K562 (cell line): ENCODE measurements around the gene PTPRT. TPM values are rescaled to one million over a fixed set of nuclear protein-coding genes. Genes with fewer than 3 reads are reported as not detected.

Source experiments
- ATAC-seq: fragments of 200-7000 bp; cut with Tn5 transposase; 3 replicates; pipeline ENCODE4 v1.9.1; 2020; ENCODE audit warnings: moderate library complexity
- BruUV-seq: library from RNA; stranded (reverse); fragments of 400-500 nt; replicated peaks from 2 replicates; lab custom pipeline; 2021; lab: Mats Ljungman, UMichigan
- CTCF ChIA-PET: fragments of 300-600 bp; formaldehyde crosslinking; extraction: SDS; loops from one replicate; lab custom pipeline; 2021; ENCODE audit warnings: low intra/inter-chr PET ratio; lab: Yijun Ruan, JAX
- POLR2A ChIA-PET: fragments of 300-600, 350-650 bp; sonication (Branson Sonifier 250); formaldehyde crosslinking; extraction: SDS; loops from one replicate; lab custom pipeline; 2021; ENCODE audit warnings: antibody characterized with exemption, inconsistent platforms; lab: Yijun Ruan, JAX
- DNase-seq, 4 experiments: peaks; one replicate each; pipeline versions ENCODE4 v3.0.0 to v3.0.0-alpha.2; 2011 to 2018; ENCODE audit warnings: low spot score in 3 of 4, mixed read lengths in 3 of 4; ENCODE audit errors: extremely low read depth in 1 of 4
- FAIRE-seq: peaks from 2 replicates; lab custom pipeline; 2011; peaks lifted over from hg19 to GRCh38; lab: Jason Lieb, UNC
- H2AFZ ChIP-seq: 2 replicates; pipeline ENCODE4 v1.6.0; 2011; ENCODE audit warnings: low read depth, low read length, control low read depth, inconsistent platforms
- H3K27ac ChIP-seq: fragments of 200-600 bp; 3 replicates; pipeline ENCODE4 v1.8.0; 2011; ENCODE audit warnings: low read depth, mild to moderate bottlenecking, control low read depth, inconsistent platforms, low read length, moderate library complexity, mixed read lengths; ENCODE audit errors: extremely low read depth
- H3K27me3 ChIP-seq, 2 experiments: fragments of 300-600 bp in 1 of 2; 2 replicates in 1 of 2; 3 replicates in 1 of 2; pipeline versions ENCODE4 v1.6.0 to v1.8.0; 2011; ENCODE audit warnings: inconsistent platforms in 2 of 2, low read length in 2 of 2, mild to moderate bottlenecking in 1 of 2, mixed read lengths in 1 of 2, moderate library complexity in 1 of 2; ENCODE audit not compliant: control insufficient read depth in 2 of 2, insufficient read depth in 2 of 2
- H3K36me3 ChIP-seq: fragments of 300-600 bp; 3 replicates; pipeline ENCODE4 v1.8.0; 2011; ENCODE audit warnings: mild to moderate bottlenecking, low read length, inconsistent platforms; ENCODE audit not compliant: control insufficient read depth, insufficient read depth
- H3K4me1 ChIP-seq, 2 experiments: fragments of 200-600 bp in 1 of 2; replicated peaks in 1 of 2; 2 replicates in 1 of 2; 3 replicates in 1 of 2; pipeline versions ENCODE4 v1.5.1 to v1.8.0; 2011; ENCODE audit warnings: inconsistent platforms in 2 of 2, low read length in 2 of 2, mild to moderate bottlenecking in 1 of 2, mixed read lengths in 1 of 2, moderate library complexity in 1 of 2; ENCODE audit not compliant: control insufficient read depth in 2 of 2, insufficient read depth in 2 of 2
- H3K4me2 ChIP-seq: 2 replicates; pipeline ENCODE4 v1.6.1; 2011; ENCODE audit warnings: low read length, control low read depth, inconsistent platforms, mixed read lengths; ENCODE audit not compliant: insufficient read depth
- H3K4me3 ChIP-seq: fragments of 200-600 bp; sonication (generic), shearing (Covaris generic); 2 replicates; pipeline ENCODE4 v1.5.1; 2016; ENCODE audit warnings: control low read depth, inconsistent platforms
- H3K79me2 ChIP-seq: fragments of 200-600 bp; 3 replicates; pipeline ENCODE4 v1.8.0; 2011; ENCODE audit warnings: low read length, inconsistent platforms; ENCODE audit not compliant: control insufficient read depth, insufficient read depth
- H3K9ac ChIP-seq, 2 experiments: 2 replicates each; pipeline versions ENCODE4 v1.6.0 to v1.6.1; 2011; ENCODE audit warnings: low read depth in 2 of 2, low read length in 2 of 2, control low read depth in 1 of 2, inconsistent platforms in 1 of 2, mild to moderate bottlenecking in 1 of 2, mixed read lengths in 1 of 2; ENCODE audit not compliant: insufficient read depth in 1 of 2
- H3K9me1 ChIP-seq: one replicate; pipeline ENCODE4 v1.6.0; 2011; ENCODE audit warnings: inconsistent platforms, mild to moderate bottlenecking, low read length, moderate library complexity; ENCODE audit not compliant: control insufficient read depth, insufficient read depth
- H3K9me3 ChIP-seq: replicated peaks from 2 replicates; pipeline ENCODE4 v1.5.1; 2011; ENCODE audit warnings: low read depth, low read length, inconsistent platforms; ENCODE audit not compliant: control insufficient read depth, insufficient read depth
- H4K20me1 ChIP-seq: replicated peaks from 2 replicates; pipeline ENCODE4 v1.6.1; 2011; ENCODE audit warnings: low read length, inconsistent platforms, mixed read lengths; ENCODE audit not compliant: control insufficient read depth, insufficient read depth
- BHLHE40 ChIP-seq: IDR thresholded peaks from 2 replicates; pipeline ENCODE4 v1.6.1; 2011; ENCODE audit warnings: low read length, improper control_type of control experiment
- CBX1 ChIP-seq: sonication (generic); IDR thresholded peaks from 2 replicates; pipeline ENCODE4 v1.6.1; 2016; ENCODE audit warnings: antibody characterized with exemption, low read depth, mild to moderate bottlenecking
- E2F3 ChIP-seq: fragments of 250-450 bp; sonication (Bioruptor Pico); IDR thresholded peaks from 2 replicates; pipeline ENCODE4 v1.4.0; 2020; ENCODE audit warnings: mild to moderate bottlenecking
- GABPB1 ChIP-seq: sonication (generic); formaldehyde crosslinking; IDR thresholded peaks from 2 replicates; pipeline ENCODE4 v1.8.0; 2022; ENCODE audit warnings: mild to moderate bottlenecking, missing genetic modification reagents
- GTF2F1 ChIP-seq: IDR thresholded peaks from 2 replicates; pipeline ENCODE4 v1.6.1; 2011; ENCODE audit warnings: low read depth, low read length, improper control_type of control experiment
- HNRNPL ChIP-seq: fragments of 200-400 bp; formaldehyde crosslinking; IDR thresholded peaks from 2 replicates; pipeline ENCODE4 v1.6.1; 2017; ENCODE audit warnings: low read depth, mild to moderate bottlenecking, low read length
- JUND ChIP-seq, 2 experiments: IDR thresholded peaks; 2 replicates in 1 of 2; 3 replicates in 1 of 2; pipeline ENCODE4 v1.6.1; 2011; ENCODE audit warnings: borderline replicate concordance in 2 of 2, low read depth in 2 of 2, low read length in 2 of 2, improper control_type of control experiment in 1 of 2, missing biosample characterization in 1 of 2, missing genetic modification characterization in 1 of 2, missing genetic modification reagents in 1 of 2
- KDM1A ChIP-seq, 2 experiments: fragments of 450-650 bp; IDR thresholded peaks; 2 replicates each; pipeline ENCODE4 v1.6.1; 2016; ENCODE audit warnings: mild to moderate bottlenecking in 2 of 2
- KDM2B ChIP-seq: fragments of 250-450 bp; sonication (Bioruptor Pico); IDR thresholded peaks from 2 replicates; pipeline ENCODE4 v1.8.0; 2021; ENCODE audit warnings: mild to moderate bottlenecking, moderate library complexity
- MCM2 ChIP-seq: fragments of 450-650 bp; IDR thresholded peaks from 2 replicates; pipeline ENCODE4 v1.6.1; 2017; ENCODE audit warnings: low read depth, mild to moderate bottlenecking
- PML ChIP-seq: IDR thresholded peaks from 2 replicates; pipeline ENCODE4 v1.6.1; 2012; ENCODE audit warnings: low read length, inconsistent platforms
- POLR3G ChIP-seq: IDR thresholded peaks from 2 replicates; pipeline ENCODE4 v1.6.1; 2011; ENCODE audit not compliant: insufficient read length, insufficient replicate concordance; ENCODE audit errors: extremely low read depth
- RUNX1 ChIP-seq: sonication (generic); IDR thresholded peaks from 2 replicates; pipeline ENCODE4 v1.6.1; 2016; ENCODE audit warnings: antibody characterized with exemption, low read depth
- ZNF395 ChIP-seq: fragments of 200-800 bp; sonication (Bioruptor generic); IDR thresholded peaks from 2 replicates; pipeline ENCODE4 v1.6.1; 2017; ENCODE audit warnings: missing genetic modification characterization, missing compliant biosample characterization
- WGBS: fragments of 100-300 bp; shearing (Covaris generic); methylation state at CpG from one replicate; pipeline ENCODE4 v1.1.6; 2016; ENCODE audit warnings: low coverage, mixed read lengths; ENCODE audit not compliant: insufficient coverage; ENCODE audit errors: missing lambda C conversion rate; 5-methylcytosine and 5-hydroxymethylcytosine counted together
- in situ Hi-C: fragments of 300-500 bp; cut with MboI; formaldehyde crosslinking; loops from 4 replicates; pipeline ENCODE4 v1.15.0; 2018; ENCODE audit warnings: inconsistent platforms, mixed read lengths
- intact Hi-C: fragments of 100-400 bp; cut with micrococcal nuclease; formaldehyde crosslinking; loops from 2 replicates; pipeline ENCODE4 v1.14.2; 2022
- polyA plus RNA-seq, 8 experiments: library from polyadenylated mRNA; depleted of rRNA in 4 of 8; stranded (reverse) in 5 of 8; unstranded in 3 of 8; fragments of >200 nt; fragmentation: Nextera tagmentation in 2 of 8; fragmentation: Illumina TruSeq in 1 of 8; extraction: Ambion mirVana in 2 of 8; extraction: Trizol in 1 of 8; gene quantifications; 2 replicates each; pipeline versions ENCODE4 v1.2.1 to v1.2.3, GENCODE V29; 2011 to 2014; ENCODE audit warnings: inconsistent platforms in 1 of 8, missing spikeins in 1 of 8
- total RNA-seq, 7 experiments: library from RNA; depleted of rRNA in 6 of 7; stranded (reverse); fragments of >200 nt in 6 of 7; fragmentation: Illumina TruSeq in 2 of 7; extraction: Trizol in 2 of 7; gene quantifications; 2 replicates each; pipeline versions ENCODE4 v1.2.1 to v1.2.3, GENCODE V29; 2011 to 2021; ENCODE audit warnings: low replicate concordance in 1 of 7
- TF ChIP-seq, protein P1 (sequence below): sonication (generic); formaldehyde crosslinking; IDR thresholded peaks from 2 replicates; pipeline ENCODE4 v1.8.0; 2023; ENCODE audit warnings: mild to moderate bottlenecking, missing genetic modification reagents
- TF ChIP-seq, protein P2 (sequence below): fragments of 250-450 bp; sonication (Bioruptor Pico); IDR thresholded peaks from 2 replicates; pipeline ENCODE4 v1.8.0; 2021; ENCODE audit warnings: mild to moderate bottlenecking, moderate library complexity

PTPRT gene
- total and polyA plus RNA-seq, 9 of the 15 experiments (the other 6 are each of a cell fraction or from before 2014, with no cell fraction given): not detected

DNA sequence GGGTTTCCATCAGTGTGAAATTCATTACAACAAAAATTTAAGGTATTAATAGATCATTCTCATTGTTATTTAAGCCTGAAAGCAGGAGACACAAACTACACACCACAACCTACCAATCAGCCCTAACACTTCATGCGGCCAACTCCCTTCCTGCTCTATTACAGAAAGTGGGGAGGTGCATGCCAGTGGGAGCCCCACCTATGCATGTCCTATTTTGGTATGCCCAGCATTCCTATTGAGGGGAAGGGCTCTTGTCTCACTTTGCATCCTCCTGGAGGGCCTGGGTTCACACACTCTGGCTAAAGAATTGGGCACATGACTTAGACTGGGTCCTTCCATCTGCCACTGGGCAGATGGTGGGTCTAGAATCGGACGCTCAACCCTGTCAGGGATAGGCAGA, 450.0 kb downstream of the PTPRT start:
- no peaks in the 10 kb centered on the region for H3K9me3 ChIP-seq
- in situ Hi-C loops: no loop called here
- peaks cover 0 to 5% of the 10 kb centered on the region in 2 experiments; a peak in 1 of 5 replicates for H3K27me3 ChIP-seq
- no peak overlapping the region for H3K4me2 ChIP-seq
- H3K36me3 ChIP-seq: no peaks in the 10 kb centered on the region
- ATAC-seq: no peak
- intact Hi-C loops: no loop called here
- ChIA-PET CTCF (no interaction called here), POLR2A (no interaction called here)
- TF ChIP-seq GABPB1 (CRISPR knock-in tag): no peak
- TF ChIP-seq, protein P1, sequence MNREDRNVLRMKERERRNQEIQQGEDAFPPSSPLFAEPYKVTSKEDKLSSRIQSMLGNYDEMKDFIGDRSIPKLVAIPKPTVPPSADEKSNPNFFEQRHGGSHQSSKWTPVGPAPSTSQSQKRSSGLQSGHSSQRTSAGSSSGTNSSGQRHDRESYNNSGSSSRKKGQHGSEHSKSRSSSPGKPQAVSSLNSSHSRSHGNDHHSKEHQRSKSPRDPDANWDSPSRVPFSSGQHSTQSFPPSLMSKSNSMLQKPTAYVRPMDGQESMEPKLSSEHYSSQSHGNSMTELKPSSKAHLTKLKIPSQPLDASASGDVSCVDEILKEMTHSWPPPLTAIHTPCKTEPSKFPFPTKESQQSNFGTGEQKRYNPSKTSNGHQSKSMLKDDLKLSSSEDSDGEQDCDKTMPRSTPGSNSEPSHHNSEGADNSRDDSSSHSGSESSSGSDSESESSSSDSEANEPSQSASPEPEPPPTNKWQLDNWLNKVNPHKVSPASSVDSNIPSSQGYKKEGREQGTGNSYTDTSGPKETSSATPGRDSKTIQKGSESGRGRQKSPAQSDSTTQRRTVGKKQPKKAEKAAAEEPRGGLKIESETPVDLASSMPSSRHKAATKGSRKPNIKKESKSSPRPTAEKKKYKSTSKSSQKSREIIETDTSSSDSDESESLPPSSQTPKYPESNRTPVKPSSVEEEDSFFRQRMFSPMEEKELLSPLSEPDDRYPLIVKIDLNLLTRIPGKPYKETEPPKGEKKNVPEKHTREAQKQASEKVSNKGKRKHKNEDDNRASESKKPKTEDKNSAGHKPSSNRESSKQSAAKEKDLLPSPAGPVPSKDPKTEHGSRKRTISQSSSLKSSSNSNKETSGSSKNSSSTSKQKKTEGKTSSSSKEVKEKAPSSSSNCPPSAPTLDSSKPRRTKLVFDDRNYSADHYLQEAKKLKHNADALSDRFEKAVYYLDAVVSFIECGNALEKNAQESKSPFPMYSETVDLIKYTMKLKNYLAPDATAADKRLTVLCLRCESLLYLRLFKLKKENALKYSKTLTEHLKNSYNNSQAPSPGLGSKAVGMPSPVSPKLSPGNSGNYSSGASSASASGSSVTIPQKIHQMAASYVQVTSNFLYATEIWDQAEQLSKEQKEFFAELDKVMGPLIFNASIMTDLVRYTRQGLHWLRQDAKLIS (CRISPR knock-in tag): no peak
- no peak for TF ChIP-seq KDM2B (CRISPR knock-in tag)
- TF ChIP-seq, protein P2, sequence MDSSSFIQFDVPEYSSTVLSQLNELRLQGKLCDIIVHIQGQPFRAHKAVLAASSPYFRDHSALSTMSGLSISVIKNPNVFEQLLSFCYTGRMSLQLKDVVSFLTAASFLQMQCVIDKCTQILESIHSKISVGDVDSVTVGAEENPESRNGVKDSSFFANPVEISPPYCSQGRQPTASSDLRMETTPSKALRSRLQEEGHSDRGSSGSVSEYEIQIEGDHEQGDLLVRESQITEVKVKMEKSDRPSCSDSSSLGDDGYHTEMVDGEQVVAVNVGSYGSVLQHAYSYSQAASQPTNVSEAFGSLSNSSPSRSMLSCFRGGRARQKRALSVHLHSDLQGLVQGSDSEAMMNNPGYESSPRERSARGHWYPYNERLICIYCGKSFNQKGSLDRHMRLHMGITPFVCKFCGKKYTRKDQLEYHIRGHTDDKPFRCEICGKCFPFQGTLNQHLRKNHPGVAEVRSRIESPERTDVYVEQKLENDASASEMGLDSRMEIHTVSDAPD (CRISPR knock-in tag): no peak
- TF ChIP-seq GTF2F1: no peak
- TF ChIP-seq ZNF395: no peak
- no peak for TF ChIP-seq CBX1
- TF ChIP-seq MCM2: no peak
- no peak for TF ChIP-seq BHLHE40
- no peak for TF ChIP-seq PML
- no peak for TF ChIP-seq E2F3 (CRISPR knock-in tag)
- TF ChIP-seq POLR3G: no peak
- TF ChIP-seq JUND (IDR thresholded peaks at IDR 0.05; ENCODE audit: borderline replicate concordance, low read depth, low read length): no peak
- TF ChIP-seq JUND (tag; IDR thresholded peaks at IDR 0.05; ENCODE audit: borderline replicate concordance, low read depth, low read length): no peak
- no peak for TF ChIP-seq HNRNPL
- no peak for TF ChIP-seq RUNX1
- TF ChIP-seq KDM1A (IDR thresholded peaks at IDR 0.05): no peak
- no peak overlapping the region for H3K27ac ChIP-seq
- no peak overlapping the region for H2AFZ ChIP-seq
- no peak for DNase-seq
- WGBS: 0% methylated on average over 3 of the region's 3 CpGs
- H3K9ac ChIP-seq: no peak overlapping the region
- H4K20me1 ChIP-seq: no peaks in the 10 kb centered on the region; the same call in 1 of the 2 replicates
- no peaks in the 10 kb centered on the region for H3K9me1 ChIP-seq
- H3K4me3 ChIP-seq: no peak overlapping the region
- H3K4me1 ChIP-seq: no peaks in the 10 kb centered on the region
- H3K79me2 ChIP-seq: no peaks in the 10 kb centered on the region
- no peak for FAIRE-seq
- BruUV-seq: no TSS peak
